GM12892 (cell line): ENCODE measurements around the gene DHX32.
A peak's percentile ranks its signal among the peaks of the same experiment; 100 is the strongest.

Experiments used
- DNase-seq: peaks from one replicate; pipeline ENCODE4 v3.0.0; 2011; ENCODE audit not compliant: insufficient read length
- FAIRE-seq: peaks from 2 replicates; lab custom pipeline; 2011; peaks lifted over from hg19 to GRCh38; lab: Jason Lieb, UNC
- POLR2A ChIP-seq: IDR thresholded peaks from 2 replicates; pipeline ENCODE4 v1.6.1; 2011; ENCODE audit warnings: low read depth, low read length, control low read depth
- POLR2AphosphoS5 ChIP-seq: IDR thresholded peaks from 2 replicates; pipeline ENCODE4 v1.6.1; 2011; ENCODE audit warnings: low read depth, low read length, control low read depth
- TAF1 ChIP-seq: IDR thresholded peaks from 2 replicates; pipeline ENCODE4 v1.6.1; 2011; ENCODE audit warnings: low read depth, mild to moderate bottlenecking, control low read depth, low read length, borderline replicate concordance

Gene DHX32

DNA sequence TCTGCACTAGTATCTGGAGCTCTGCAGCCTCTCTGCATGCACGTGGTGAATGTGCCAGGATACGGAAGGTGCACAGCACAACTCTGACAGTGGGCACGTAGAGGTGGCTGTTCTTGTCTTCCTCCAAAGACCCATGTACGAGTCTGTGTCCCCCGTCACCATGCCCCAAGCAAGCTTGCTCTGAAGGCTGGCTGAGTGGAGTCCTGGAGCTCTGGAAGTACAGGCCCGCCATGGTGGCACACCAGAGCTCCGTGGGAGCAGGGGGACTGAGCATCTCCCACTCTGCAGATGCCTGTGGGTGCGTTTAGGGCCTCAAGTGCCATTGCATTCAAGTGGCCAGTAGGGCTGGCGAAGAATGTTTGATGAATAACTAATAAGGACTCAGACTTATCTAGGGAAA, 40.7 kb downstream of the DHX32 start:
- TF ChIP-seq POLR2AphosphoS5: no peak
- TF ChIP-seq POLR2A: no peak
- no peak for TF ChIP-seq TAF1
- DNase-seq: no peak
- no peak for FAIRE-seq

- no peak for DNase-seq
- no peak for FAIRE-seq
- TF ChIP-seq TAF1 (no peak), POLR2A (no peak), POLR2AphosphoS5 (0 out of 2 replicates have a peak, but pooled peaks have one; percentile 12)
These were observed 42.1 kb downstream of the DHX32 start for GRCh38 chr10:125838802-125839575.

GRCh38 chr10:125836746-125837145, 44.3 kb downstream of the DHX32 start:
- no peak for TF ChIP-seq POLR2AphosphoS5
- TF ChIP-seq TAF1: no peak
- no peak for DNase-seq
- no peak for FAIRE-seq

DNA sequence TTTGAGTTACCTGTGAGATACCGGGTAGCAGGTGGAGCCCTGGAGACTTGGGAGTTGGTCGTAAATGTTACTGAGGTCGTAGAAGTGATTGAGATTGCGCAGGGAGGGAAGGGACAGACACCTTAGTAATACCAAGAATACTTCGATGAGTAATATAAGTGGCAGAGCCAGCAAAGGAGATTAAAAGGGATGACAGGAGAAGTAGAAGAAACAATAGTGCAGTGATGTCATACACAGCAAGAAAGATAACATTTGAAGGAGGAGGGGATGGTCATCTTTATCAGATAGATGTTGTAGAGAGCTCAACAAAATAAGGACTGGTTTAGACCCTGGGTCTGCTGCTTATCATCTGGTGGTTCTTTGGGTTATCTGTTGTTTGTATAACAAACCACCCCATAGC, 52.8 kb downstream of the DHX32 start:
- DNase-seq (no peak), FAIRE-seq (no peak)
- TF ChIP-seq TAF1: no peak
- TF ChIP-seq POLR2A: no peak
- no peak for TF ChIP-seq POLR2AphosphoS5

DNA sequence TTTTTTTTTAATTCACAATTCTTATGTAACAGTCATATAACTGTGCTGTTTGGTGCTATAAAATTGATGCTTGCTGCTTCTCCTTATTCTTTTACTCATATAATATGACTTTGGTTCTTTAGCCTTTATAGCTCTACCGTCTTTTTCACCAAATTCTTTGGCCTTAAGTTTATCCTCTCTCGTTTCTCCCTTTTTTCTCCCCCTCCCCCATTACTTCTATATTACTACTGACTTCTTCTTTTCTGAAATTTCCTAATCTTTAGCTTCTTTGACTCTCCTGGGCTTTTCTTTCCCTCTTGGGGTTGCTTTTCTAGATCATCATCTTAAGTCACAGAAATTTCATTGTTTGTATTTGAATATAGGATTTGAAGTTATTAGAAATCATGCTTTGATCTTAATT, 54.0 kb downstream of the DHX32 start:
- TF ChIP-seq POLR2A: no peak
- no peak for TF ChIP-seq TAF1
- TF ChIP-seq POLR2AphosphoS5: no peak
- DNase-seq (no peak), FAIRE-seq (no peak)

- FAIRE-seq (no peak), DNase-seq (no peak)
- TF ChIP-seq TAF1: no peak
- no peak for TF ChIP-seq POLR2A
- TF ChIP-seq POLR2AphosphoS5: no peak
These were observed 56.4 kb downstream of the DHX32 start for GRCh38 chr10:125824736-125825135.

- TF ChIP-seq TAF1 (no peak), POLR2AphosphoS5 (no peak), POLR2A (no peak)
- DNase-seq: no peak
- peak; percentile 17 for FAIRE-seq
These were observed 57.3 kb downstream of the DHX32 start for GRCh38 chr10:125823663-125824251.

DNA sequence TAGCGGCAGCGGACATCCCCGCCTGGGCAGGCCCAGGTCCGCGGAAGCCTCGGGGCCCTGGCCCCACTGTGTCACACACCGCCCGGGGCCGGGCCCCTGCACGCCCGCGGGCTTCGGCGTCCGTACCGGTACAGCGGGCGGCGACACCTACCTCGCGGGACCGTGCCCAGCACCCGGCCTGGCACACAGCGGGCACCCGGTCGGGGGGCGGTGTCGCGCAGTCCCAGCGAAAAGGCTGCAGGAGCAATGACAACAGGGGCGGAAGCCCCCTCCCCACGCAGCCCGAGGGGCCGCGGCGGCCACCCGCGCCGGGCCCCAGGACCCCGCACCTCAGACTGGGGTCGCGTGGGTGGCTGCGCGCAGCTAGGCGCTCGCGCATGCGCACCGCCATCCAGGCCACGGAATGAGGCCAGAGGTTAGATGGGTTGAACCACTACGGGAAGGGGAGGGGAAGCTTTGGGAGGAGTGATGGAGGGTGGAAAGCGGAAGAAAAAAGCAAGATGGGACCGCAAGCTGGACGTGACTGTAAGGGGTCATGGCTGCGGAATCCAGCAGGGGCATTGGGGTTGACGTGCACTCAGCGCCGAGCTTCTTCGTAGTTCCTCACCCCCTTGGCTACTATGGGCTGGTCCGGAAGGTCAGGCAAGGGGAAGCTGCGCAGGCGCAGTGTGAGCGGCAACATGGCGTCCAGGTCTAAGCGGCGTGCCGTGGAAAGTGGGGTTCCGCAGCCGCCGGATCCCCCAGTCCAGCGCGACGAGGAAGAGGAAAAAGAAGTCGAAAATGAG, 58.0 kb downstream of the DHX32 start, which contains the start of the genes BCCIP and UROS:
BCCIP (plus strand) TSS at position 669 of the 785 bp plus-strand sequence; CDS start at position 681, 12 bp downstream.
UROS (minus strand) TSS at position 381 of the 785 bp plus-strand sequence. CDS start 6,759 bp downstream, outside the sequence.
- peak; percentile 87 for TF ChIP-seq TAF1
- peak; percentile 77 for TF ChIP-seq POLR2AphosphoS5
- TF ChIP-seq POLR2A: peak; percentile 72
- DNase-seq (peak; percentile 79), FAIRE-seq (peak; percentile 97)

DNA sequence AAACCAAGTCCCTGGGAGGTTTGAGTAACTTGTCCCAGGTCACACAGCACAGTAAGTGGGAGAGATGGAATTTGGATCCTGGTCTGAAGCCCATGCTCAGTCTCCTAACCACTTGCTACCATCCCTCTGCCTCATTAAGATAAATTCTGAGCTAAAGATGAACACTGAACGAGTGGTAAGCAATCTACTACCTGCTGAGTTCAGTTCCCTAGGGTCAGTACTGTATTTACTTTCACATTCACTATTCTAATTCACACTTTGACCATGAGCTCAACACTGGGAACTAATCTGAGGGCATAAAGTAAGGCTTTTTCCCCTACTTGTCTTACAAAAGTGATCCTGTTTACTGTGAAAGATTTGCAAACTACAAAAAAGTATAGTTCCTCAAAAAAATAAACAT, 60.4 kb downstream of the DHX32 start:
- TF ChIP-seq POLR2A (no peak), POLR2AphosphoS5 (no peak), TAF1 (no peak)
- FAIRE-seq: no peak

GRCh38 chr10:125817337-125817946, 63.6 kb downstream of the DHX32 start:
- TF ChIP-seq POLR2A: no peak
- no peak for TF ChIP-seq TAF1
- TF ChIP-seq POLR2AphosphoS5: no peak
- no peak for FAIRE-seq
- DNase-seq: no peak

More for the DNA sequence above, 60.4 kb downstream of the DHX32 start:
- DNase-seq: no peak
